ENCODE data around the gene TMEM30B. TPM values are rescaled to one million over a fixed set of nuclear protein-coding genes. Genes with fewer than 3 reads are reported as not detected.

The TMEM30B gene
- total and polyA plus RNA-seq, 10 of the 15 experiments (the other 5 are each of a cell fraction or from before 2014, with no cell fraction given) = 0.10 TPM; not detected in 9

DNA sequence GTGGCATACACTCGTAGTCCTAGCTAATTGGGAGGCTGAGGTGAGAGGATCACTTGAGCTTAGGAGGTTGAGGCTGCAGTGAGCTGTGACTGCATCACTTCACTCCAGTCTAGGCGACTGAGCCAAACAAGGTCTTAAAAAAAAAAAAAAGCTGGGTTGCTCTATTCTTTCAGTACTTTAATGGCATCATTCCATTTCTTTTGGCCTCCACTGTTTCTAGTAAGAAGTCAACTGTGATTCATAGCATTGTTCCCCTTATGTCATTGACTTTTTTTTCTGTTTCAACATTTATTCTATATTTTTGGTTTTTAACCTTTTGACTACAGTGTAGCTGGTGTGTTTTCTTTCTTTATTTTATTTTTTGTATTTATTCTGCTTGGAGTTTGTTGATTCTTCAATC is 23.6 kb upstream of the TMEM30B start:
- ChIA-PET RAD21 (ENCODE audit: unreplicated experiment) (no interaction called here), CTCF (interaction anchor here (0.6 to 1.6 kb wide), 4 partner anchors 8 to 533 kb away, joined by 3 to 5 read pairs (median 4); no protein-coding TSS in a partner anchor), SMC1A (ENCODE audit: uncharacterized antibody, unreplicated experiment) (interaction anchor here (0.7 to 1.1 kb wide), 3 partner anchors 30 to 84 kb away, joined by 3 to 4 read pairs (median 3); no protein-coding TSS in a partner anchor), POLR2A (no interaction called here)
- Histone ChIP-seq H3K79me2 (ENCODE audit: control insufficient read depth, insufficient read depth, low read length) (no peaks in the 10 kb centered on the region), H3K4me1 (ENCODE audit: control insufficient read depth, insufficient read depth, low read length) (no peaks in the 10 kb centered on the region; the same call in 1 of the 2 replicates), H3K27ac (ENCODE audit: control insufficient read depth, insufficient read depth) (no peak overlapping the region), H3K9ac (ENCODE audit: control insufficient read depth, insufficient read depth, low read length) (no peak overlapping the region), H2AFZ (ENCODE audit: control insufficient read depth, low read depth, low read length) (no peak overlapping the region), H4K20me1 (ENCODE audit: control insufficient read depth, insufficient read depth) (no peaks in the 10 kb centered on the region), H3K4me3 (no peak overlapping the region), H3K36me3 (ENCODE audit: control insufficient read depth in 2 of 2, insufficient read depth in 2 of 2, low read length in 1 of 2) (no peaks in the 10 kb centered on the region), H3K27me3 (replicated peaks in 1 of 2; ENCODE audit: control insufficient read depth in 2 of 2, insufficient read depth in 2 of 2, low read length in 1 of 2) (no peaks in the 10 kb centered on the region), H3K9me3 (replicated peaks; ENCODE audit: control insufficient read depth, insufficient read depth, low read length) (peaks cover 8% of the 10 kb centered on the region; the same call in 2 of the 3 replicates), H3K4me2 (ENCODE audit: control insufficient read depth, insufficient read depth) (no peak overlapping the region)
- ATAC-seq = no peak
- 53% methylated on average over 2 of the region's 2 CpGs for WGBS (ENCODE audit: insufficient coverage, insufficient replicate concordance, low lambda C conversion rate, missing lambda C conversion rate)
- FAIRE-seq = no peak
- no TSS peak for BruUV-seq (replicated peaks)
- in situ Hi-C loops (cut with MboI) = loop anchor here (25.0 kb wide), 1 partner anchor 133 kb away; no protein-coding TSS in a partner anchor
- DNase-seq (ENCODE audit: low read depth, low spot score) = no peak
- intact Hi-C loops (cut with micrococcal nuclease; ENCODE audit: unreplicated experiment) = no loop called here
- TF ChIP-seq BACH1 (IDR thresholded peaks at IDR 0.05; ENCODE audit: borderline replicate concordance) = no peak

DNA sequence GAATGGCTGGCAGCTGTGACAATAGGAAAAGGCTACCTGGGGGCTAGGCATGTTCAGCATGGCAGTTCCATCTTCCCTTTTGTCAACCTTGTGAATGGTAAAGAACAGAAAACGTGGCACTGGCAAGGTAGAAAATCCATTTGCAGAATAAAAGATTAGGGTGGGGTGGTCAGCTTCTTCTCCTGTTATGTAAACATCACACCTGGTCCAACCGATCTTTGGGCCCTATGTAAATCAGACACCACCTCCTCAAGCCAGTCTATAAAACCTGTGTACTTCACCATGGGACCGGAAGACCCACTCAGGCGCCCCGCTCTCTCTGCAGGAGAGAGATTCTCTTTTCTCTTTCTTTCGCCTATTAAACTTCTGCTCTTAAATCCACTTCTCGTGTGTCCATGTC is 19.6 kb upstream of the TMEM30B start:
- SMC1A ChIA-PET (ENCODE audit: uncharacterized antibody, unreplicated experiment) = interaction anchor here (0.6 to 2.2 kb wide), 5 partner anchors 14 to 540 kb away, joined by 3 to 5 read pairs (median 3); no protein-coding TSS in a partner anchor
- Histone ChIP-seq H3K4me3 (no peak overlapping the region), H3K79me2 (ENCODE audit: control insufficient read depth, insufficient read depth, low read length) (no peaks in the 10 kb centered on the region), H3K36me3 (ENCODE audit: control insufficient read depth in 2 of 2, insufficient read depth in 2 of 2, low read length in 1 of 2) (no peaks in the 10 kb centered on the region), H3K9me3 (replicated peaks; ENCODE audit: control insufficient read depth, insufficient read depth, low read length) (peaks cover 2% of the 10 kb centered on the region; the same call in 2 of the 3 replicates), H2AFZ (ENCODE audit: control insufficient read depth, low read depth, low read length) (no peak overlapping the region; the same call in 1 of the 2 replicates), H3K9ac (ENCODE audit: control insufficient read depth, insufficient read depth, low read length) (no peak overlapping the region), H4K20me1 (ENCODE audit: control insufficient read depth, insufficient read depth) (no peaks in the 10 kb centered on the region), H3K4me1 (ENCODE audit: control insufficient read depth, insufficient read depth, low read length) (peaks cover 12% of the 10 kb centered on the region), H3K27ac (ENCODE audit: control insufficient read depth, insufficient read depth) (no peak overlapping the region), H3K4me2 (ENCODE audit: control insufficient read depth, insufficient read depth) (no peak overlapping the region), H3K27me3 (replicated peaks in 1 of 2; ENCODE audit: control insufficient read depth in 2 of 2, insufficient read depth in 2 of 2, low read length in 1 of 2) (no peaks in the 10 kb centered on the region)
- no peak for ATAC-seq
- no TSS peak for BruUV-seq (replicated peaks)
- DNase-seq (ENCODE audit: low read depth, low spot score) = no peak
- POLR2A ChIA-PET = no interaction called here
- RAD21 ChIA-PET (ENCODE audit: unreplicated experiment) = interaction anchor here (1.3 kb wide), 1 partner anchor 18 kb away, joined by 5 read pairs; no protein-coding TSS in a partner anchor
- no peak for FAIRE-seq
- in situ Hi-C loops (cut with MboI) = loop anchor here (25.0 kb wide), 1 partner anchor 137 kb away; no protein-coding TSS in a partner anchor
- WGBS (ENCODE audit: insufficient coverage, insufficient replicate concordance, low lambda C conversion rate, missing lambda C conversion rate) = 71% methylated on average over 7 of the region's 7 CpGs
- CTCF ChIA-PET = interaction anchor here (1.1 to 5.9 kb wide), 3 partner anchors 12 to 537 kb away, joined by 3 to 42 read pairs (median 3); no protein-coding TSS in a partner anchor
- intact Hi-C loops (cut with micrococcal nuclease; ENCODE audit: unreplicated experiment) = no loop called here
- TF ChIP-seq, protein P1, sequence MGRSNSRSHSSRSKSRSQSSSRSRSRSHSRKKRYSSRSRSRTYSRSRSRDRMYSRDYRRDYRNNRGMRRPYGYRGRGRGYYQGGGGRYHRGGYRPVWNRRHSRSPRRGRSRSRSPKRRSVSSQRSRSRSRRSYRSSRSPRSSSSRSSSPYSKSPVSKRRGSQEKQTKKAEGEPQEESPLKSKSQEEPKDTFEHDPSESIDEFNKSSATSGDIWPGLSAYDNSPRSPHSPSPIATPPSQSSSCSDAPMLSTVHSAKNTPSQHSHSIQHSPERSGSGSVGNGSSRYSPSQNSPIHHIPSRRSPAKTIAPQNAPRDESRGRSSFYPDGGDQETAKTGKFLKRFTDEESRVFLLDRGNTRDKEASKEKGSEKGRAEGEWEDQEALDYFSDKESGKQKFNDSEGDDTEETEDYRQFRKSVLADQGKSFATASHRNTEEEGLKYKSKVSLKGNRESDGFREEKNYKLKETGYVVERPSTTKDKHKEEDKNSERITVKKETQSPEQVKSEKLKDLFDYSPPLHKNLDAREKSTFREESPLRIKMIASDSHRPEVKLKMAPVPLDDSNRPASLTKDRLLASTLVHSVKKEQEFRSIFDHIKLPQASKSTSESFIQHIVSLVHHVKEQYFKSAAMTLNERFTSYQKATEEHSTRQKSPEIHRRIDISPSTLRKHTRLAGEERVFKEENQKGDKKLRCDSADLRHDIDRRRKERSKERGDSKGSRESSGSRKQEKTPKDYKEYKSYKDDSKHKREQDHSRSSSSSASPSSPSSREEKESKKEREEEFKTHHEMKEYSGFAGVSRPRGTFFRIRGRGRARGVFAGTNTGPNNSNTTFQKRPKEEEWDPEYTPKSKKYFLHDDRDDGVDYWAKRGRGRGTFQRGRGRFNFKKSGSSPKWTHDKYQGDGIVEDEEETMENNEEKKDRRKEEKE (IDR thresholded peaks at IDR 0.05) = no peak
- no peak for TF ChIP-seq CBX3 (IDR thresholded peaks at IDR 0.05; ENCODE audit: borderline replicate concordance, low read depth)
- TF ChIP-seq HDAC2 (IDR thresholded peaks at IDR 0.05) = no peak
- TF ChIP-seq RAD51 (IDR thresholded peaks at IDR 0.05) = no peak
- TF ChIP-seq, protein P2, sequence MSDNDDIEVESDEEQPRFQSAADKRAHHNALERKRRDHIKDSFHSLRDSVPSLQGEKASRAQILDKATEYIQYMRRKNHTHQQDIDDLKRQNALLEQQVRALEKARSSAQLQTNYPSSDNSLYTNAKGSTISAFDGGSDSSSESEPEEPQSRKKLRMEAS (IDR thresholded peaks at IDR 0.05; ENCODE audit: low read depth, low read length) = no peak
- TF ChIP-seq MXI1 (IDR thresholded peaks at IDR 0.05; ENCODE audit: low read depth, low read length) = no peak
- no peak for TF ChIP-seq SIN3A (IDR thresholded peaks at IDR 0.05; ENCODE audit: low read depth, low read length)
- no peak for TF ChIP-seq TBL1XR1 (IDR thresholded peaks at IDR 0.05; ENCODE audit: low read depth, low read length)
- TF ChIP-seq ASH2L (IDR thresholded peaks at IDR 0.05; ENCODE audit: borderline replicate concordance, low read depth) = no peak
- TF ChIP-seq PBX3 (IDR thresholded peaks at IDR 0.05; ENCODE audit: insufficient replicate concordance, low read depth, low read length) = no peak
